HG03196 (cell line): ENCODE data around the gene ACTN1.

Source experiments
- ATAC-seq: cut with Tn5 transposase; IDR thresholded peaks from one replicate; pipeline ENCODE4 v1.9.1; 2021; ENCODE audit not compliant: unreplicated experiment

ACTN1 gene

DNA sequence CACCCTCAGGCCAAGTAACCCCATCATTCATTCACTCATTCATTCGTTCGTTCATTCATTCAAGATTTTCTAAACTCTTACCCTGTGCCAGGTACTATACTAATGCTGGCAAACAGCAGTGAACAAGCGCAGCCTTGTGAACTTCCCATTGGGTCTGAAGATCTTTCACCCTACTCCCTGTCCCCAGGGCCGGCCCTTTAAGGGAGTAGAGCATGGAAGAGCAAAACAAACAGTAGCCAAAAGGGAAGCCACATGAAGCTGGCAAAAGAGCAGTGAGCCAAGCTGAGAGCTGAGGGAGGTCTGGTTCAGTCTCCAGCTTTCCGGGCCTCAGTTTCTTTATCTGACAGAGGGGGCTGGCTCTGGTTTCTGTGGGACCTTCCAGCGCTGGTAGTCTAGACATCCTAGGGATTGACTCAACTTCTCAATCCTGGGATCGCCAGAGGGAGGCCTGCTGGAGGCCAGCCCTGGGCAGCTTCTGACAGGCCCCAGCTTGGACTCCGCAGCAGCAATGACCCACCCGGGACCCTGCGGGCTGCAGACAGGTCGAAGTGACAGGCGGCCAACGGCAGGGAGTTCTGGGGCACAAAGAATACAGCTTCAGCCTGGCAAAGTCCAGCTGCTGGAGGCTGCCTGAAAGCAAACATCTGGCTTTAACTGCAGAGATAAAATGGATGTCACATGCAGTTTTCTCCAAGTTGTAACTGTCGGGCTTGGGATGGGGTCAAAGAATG, 27.1 kb downstream of the ACTN1 start:
- ATAC-seq, result no peak

DNA sequence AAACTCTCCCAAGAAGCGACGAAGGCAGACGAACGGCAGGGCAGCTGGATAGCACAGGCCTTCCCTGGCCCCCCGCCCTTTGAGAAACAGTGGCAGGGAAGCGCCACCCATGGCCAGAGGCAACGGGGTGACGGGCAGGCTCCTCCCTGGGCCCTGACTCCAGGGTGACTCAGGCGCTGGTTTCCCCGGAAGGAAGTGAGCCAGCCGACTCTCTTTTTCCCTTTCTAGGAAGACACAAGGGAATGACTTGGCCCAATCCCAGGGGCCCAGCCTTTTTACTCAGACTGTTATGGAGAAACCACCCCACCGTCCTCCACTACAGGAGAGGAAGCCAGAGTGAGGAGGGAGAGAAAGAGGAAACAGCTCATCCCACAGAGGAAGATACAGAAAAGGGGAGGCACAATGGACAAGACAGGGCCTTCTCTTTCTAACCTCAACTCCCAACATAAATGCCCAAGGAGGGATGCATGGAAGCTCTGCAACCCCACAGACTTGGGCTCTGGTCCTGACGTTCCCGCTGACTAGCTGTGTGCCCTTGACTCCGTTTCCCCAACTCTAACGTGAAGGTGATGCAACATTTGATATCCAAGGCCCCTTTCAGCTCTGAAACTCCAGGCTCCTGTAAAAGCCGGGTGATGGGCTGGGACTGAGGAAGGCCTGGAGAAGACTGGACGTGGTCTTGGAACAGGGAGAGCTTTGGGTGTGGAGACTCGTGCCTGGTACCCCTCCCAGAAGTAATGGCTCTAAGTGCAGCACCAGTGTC, 27.9 kb downstream of the ACTN1 start:
- ATAC-seq, result no peak

DNA sequence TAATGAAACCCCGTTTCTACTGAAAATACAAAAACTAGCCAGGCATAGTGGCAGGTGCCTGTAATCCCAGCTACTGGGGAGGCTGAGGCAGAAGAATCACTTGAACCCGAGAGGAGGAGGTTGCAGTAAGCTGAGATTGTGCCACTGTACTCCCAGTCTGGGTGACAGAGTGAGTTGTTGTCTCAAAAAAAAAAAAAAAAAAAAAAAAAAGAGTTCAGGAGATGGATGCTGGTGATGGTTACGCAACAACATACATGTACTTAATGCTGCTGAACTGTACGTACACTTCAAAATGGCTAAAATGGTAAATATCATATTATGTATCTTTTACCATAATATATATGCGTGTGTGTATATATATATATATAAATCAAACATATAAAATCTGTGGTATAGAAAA, 29.0 kb downstream of the ACTN1 start:
- no peak for ATAC-seq

DNA sequence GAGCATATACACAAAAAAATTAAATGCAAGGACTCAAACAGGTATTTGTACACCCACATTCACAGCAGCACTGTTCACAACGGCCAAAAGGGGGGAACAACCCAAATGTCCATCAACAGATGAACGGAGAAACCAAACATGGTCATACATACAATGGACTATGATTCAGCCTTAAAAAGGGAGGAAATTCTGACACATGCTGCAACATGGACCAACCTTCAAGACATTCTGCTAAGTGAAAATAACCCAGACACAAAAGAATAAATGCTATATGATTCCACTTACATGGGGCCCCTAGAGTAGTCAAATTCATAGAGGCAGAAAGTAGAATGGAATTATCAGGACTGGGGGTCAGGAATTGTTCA, 29.5 kb downstream of the ACTN1 start:
- ATAC-seq, result no peak

DNA sequence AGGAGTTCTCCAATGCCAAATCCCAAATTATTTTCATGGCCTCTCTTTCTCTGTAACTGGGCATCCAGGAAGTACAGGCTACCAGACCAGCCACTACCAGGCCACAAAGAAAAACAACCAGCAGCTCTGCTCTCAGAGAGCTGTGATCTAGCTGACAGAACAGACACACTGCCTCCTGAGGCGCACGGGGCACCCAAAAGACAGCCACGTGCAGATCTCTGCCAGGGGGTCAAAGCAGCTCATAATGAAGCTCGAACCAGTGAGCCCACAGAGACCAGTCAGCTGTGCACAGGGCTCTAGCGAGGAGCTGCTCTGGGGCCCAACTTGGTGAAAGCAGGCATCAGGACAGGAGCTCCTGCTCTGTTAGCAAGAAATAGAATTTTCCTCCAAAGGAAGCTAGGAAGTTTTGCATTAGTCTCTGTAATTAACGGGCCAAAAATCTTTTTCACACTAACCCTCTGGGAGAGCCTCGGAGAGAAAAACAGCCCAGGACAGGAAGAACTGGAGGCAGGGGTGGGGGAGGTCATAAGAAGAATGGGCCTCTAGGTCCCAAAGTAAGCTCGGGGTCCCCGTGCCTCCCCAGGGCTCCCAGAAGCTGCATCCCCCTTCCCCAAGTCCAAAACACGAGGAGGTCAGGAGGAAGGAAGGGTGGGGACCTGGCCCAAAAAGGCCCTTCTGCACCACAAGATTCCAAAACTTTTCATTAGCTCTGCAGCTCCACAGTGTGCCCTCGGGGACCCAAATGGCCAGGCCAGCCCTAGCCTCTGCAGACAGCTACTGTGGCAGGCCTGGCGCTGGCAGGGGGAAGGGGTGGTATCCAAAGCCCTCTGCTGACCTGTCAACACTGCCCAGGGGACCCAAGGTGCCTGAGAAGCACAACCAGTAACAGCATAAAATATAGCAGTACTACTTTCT, 30.2 kb downstream of the ACTN1 start:
- ATAC-seq, result no peak

DNA sequence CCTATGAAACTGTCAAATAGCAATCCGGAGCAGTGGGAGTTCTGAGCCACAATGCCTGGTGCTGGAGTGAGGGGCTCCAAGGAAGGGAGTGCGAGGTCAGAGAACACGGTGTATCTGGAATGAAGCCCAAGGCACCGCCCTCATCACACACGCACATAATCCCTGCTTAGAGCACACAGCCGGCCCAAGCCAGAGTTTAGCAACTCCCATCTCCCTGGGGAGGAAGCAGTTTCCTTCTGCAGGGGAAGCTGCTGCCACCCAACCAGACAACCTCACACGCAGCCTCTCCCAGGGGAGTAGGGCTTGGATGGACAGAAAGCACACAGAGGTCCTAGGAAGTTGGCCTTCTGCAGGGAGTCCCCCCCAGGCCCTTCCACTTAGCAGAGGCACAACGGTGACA, 31.3 kb downstream of the ACTN1 start:
- ATAC-seq, result no peak

DNA sequence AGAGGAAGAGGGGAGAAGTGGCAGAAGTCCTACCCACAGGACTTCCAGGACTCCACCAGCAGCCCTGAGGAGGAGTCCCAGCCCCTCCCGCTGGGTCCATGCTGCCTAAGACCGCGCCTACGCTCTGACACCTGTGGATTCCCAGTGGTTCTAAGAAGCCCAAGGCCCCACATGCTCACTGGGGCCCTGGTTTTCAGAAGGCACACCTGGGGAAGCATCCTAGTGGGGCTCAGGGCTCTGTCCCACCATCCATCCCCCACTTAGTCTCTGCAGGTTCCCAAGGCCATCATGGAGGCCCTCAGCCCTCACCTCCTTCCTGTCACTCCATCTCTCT, 32.6 kb downstream of the ACTN1 start:
- ATAC-seq, result no peak

DNA sequence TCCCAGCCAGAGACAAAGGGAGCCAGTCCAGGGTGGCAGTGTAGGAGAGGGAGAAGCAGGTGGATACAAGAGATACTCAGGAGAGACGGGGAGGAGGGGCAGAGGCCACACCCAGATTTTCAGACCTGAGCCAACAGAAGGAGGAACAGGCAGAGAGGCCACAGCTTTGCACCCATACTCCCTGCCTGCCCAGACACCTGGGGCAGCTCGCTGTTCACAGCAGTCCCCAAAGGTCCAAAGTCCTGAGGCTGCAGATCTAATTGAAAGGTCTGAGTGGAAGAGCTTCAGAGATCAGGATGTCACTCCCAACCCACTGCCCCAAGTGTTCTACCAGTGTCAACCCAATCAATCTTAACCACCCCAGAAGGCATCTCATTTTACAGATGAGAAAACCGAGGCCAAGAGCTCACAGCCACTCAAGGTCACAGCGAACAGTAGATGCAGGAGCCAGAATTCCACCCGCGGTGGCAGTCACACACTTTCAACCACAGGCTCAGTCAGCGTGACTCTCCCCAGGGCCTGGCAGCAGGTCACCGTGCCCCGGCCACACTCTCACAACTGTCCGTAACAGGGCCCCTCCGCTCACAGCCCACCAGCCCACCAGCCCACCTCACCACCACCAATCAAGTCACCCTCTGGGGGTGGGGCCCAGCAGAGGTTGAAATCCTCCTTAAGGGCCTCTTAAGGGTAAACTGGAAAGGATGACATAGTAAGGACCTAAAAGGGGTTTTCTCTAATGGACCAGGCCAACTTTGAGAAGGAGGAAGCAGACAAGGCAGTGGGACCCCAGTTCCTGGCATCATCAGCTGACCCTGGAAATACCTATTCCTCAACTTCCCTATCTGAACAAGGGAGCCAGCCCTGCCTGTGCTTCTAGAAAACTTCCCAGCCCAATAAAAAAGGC, 33.3 kb downstream of the ACTN1 start:
- no peak for ATAC-seq

DNA sequence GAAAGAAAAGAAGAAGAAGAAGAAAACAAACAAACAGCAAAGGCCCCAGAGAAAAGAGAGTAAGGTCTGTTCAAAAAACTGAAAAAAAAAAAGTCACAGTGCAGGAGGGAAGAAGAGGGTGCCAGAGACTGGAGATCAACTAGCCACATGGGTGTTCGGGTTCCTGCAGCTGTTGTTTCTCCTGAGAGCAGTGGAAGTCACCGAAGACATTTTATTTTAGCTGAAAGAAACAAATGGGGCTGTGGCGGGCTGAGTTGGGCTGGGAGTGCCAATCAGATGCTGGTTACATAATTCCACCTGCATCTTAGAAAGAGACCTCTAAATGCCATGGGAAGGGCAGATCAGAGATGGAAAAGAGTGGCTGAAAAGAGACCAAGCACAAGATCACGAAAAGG, 33.9 kb downstream of the ACTN1 start:
- no peak for ATAC-seq

DNA sequence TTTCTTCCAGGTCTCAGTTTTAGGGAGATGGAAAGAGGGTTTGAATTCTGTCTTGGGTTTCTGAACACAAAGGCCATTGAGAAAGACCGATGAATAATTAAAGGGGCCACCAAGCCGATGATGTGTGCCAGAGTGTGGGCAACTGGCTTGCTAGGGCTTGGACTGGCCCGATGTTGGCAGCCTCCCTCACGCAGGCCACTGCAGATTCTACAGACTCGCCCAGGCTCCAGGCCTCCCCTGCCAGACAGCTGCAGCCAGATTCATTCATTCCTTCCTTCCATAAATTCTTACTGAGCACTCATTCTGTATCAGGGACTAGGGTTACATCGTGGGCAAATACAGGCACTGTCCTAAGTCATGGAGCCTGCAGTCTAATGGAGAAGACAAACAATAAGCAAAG, 34.9 kb downstream of the ACTN1 start:
- no peak for ATAC-seq

DNA sequence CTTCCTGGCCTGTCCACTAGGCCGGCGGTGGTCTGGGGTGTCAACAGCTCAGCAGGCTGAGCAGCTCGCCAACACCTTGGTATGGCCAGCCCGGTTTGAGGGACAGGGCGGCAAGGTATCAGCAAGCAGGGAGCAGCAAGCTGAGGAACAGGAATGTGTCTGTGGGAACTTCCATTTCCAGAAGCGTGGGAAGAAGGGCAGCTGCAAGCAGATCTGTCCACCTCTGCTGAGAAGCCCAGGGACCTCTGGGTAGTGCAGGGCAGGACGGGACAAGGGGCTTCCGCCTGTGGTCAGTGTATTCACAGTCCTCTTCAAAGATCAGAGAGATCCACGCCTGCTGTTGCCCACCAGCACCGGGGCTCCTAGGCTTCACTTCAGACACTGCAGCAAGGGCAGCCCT, 36.0 kb downstream of the ACTN1 start:
- ATAC-seq, result no peak

DNA sequence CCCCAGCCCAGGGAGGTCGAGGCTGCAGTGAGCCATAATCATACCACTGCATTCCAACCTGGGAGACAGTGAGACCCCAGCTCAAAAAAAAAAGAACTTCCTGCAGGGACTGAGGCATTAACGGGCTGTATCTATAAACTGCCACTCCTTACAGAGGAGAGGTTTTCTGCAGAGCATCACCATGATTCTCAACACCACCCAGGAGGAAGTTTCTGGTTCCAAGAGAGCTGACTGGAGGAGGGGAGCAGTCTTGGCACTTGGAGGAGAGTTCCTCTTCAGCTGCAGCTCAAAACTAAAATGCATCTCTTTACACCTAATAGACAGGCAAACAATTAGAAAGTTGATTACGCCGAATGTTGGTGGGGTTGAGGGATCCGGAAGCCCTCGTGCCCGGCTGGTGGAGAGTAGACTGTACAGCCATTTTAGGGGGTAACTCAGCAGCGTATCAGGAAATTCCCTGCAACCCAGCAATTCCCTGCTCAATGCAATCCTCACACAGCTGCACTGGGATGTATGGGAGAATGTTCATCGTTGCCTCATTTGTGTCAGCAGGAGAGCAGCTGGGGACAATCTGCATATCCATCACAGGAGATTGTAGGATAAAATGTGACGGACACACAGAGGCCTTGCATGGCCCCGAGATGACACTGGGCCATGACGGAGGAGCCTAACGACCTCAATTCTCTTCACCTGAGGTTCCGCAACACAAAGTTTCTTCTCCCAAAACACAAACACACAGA, 36.6 kb downstream of the ACTN1 start:
- no peak for ATAC-seq

DNA sequence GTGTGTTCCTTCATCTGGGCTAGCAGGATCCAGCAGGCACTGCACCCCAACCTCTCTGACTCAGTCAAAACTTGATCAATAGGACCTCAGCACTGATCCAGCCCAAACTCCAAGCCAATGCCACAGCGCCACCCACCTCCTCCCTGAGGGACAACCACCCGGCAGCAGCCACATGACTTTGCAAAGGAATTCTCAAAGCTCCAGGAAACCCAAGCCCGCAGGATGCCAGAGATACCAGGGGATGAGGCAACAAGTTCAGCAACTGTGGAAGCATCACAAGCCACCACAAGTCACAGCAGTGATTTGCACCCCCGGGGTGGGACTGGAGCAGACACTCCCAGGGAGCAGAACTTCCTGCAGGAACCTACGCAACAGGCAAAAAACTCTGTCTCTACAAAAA, 37.3 kb downstream of the ACTN1 start:
- ATAC-seq, result no peak

DNA sequence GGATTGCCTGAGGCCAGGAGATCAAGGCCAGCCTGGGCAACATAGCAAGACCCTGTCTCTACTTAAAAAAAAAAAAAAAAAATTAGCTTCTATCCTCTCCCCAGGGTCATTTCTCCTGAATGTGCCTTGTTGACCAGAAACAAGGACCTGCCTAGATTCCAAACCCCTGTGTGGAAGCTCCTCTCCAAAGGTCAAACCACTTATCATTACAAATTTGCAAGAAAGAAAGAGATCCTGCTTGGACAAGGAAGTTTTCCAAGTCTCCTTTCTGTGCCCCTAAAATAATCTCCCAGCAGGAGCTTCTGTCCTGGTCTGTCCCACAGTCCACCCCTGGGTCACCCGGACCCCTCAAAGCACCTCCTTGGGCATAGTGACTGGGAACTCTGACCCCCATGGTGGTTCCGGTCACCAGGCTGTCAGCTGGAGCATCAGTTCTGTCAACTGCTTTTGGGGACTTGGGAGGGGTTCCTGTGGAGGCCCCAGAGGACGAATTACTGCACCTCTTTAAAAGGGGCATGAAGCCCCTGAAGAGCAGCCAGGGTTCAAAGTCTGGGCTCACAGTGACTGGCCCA, 38.4 kb downstream of the ACTN1 start:
- ATAC-seq, result no peak

DNA sequence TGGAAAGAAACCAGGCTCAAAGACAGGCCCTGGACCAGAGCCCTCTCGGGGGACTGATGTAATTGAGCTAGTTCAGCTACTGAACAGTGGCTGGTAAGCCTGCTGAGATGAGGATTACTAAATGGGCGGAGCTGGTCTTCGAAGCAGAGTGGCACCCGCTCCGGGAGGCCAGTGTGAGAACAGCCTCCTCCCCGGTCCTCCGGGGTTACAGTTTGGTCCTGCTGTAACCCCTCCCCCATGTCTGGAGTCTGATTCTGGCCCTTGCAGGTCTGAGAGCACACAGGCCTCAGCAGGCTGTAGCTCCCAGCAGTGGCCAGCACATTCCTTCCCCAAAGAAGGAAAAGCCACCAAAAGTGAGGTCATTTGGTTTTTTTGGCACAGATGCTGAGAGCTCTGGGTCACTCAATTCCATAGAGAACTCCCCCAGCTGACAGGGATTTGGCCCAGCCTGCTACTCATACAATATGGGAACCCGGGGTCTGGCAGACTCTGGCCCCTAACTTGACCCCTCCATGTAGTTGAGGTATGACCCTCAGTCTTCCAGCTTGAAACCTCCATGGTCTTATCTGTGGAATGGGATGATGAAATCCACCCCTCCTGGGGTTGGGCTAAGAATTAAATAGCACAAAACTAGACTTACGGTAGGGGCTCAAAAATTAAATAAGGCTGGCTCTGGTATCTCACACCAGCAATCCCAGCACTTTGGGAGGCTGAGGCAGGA, 39.0 kb downstream of the ACTN1 start:
- ATAC-seq, result no peak

DNA sequence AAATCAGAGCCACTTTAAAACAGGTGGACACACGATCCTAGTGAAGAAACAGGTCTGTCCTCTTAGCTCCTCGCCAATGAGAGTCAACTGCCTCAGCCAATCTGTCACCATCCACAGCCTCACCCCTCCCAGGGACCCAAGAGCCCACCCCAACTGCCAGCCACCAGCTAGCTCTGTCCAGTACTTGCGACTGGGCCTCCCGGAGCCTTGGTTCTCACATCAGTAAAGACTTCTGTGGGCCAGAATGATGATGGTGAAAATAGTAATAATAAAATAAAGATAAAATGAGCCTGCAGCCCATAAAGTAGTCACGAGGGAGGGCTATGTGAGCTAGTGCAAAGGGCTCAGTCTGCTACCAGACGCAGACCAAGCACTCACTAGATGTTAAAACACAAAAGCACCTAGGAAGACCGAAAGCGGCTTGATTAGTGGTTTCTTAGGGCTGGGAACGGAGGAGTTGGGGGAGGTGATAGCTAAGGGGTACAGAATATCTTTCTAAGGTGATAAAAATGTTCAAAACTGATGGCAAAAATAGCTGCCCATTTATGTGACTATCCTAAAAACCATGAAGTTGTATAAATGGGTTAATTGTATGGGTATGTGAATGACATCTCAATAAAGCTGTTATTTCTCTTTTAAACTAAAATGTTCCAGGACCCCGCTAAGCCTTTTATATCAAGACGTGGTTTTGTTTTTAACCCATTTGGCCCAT, 39.8 kb downstream of the ACTN1 start:
- ATAC-seq, result no peak

DNA sequence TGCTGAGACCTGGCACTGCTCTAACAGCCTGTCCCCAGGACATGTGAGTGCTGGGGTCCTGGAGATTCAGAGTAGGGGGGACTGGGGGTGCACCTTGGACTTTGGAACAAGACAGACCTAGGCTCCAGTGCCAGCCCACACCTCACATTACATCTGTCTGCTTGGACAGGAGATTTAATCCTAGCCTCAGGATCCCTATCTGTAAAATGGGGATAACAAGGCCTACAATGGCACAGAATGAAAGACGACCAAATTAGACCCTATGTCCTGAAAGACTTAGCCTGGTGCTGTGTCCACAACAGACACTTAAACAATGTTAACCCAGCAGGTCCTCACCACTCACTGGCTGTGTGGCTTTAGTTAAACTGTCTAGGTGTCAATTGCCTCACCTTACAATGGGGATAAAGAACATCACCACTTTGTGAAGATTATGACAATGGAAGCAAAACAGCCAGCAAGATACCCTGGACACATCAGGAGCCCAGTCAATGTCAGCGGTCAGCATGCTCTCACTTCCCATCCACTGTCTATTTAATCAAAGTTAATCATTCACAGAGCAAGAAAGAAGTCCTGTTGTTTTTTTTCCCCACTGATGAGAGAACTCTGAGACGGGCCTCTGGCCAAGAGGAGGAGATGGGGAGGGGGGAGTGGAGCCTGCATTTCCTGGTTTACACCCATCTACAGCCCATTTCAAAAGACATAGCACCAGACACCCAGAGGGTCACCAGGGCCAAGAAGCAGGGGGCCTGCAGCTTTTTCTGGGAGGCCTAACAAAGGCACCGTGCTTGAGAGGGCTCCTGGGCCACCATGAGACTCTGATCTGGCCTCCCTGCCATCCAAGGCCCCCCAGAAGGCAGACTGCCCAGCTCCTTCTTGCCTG, 40.6 kb downstream of the ACTN1 start:
- no peak for ATAC-seq
